Activated B cell treated with CpG ODN at 0.5 μM for 24 hours (primary cell): ENCODE results near the gene HSD17B2. TPM values are rescaled to one million over a fixed set of nuclear protein-coding genes. Genes with fewer than 3 reads are reported as not detected.
"Not testable (repeated sequence)": the region's sequence is repeated elsewhere in the genome, so short reads cannot be mapped to it uniquely, and the experiment has no call there.

Experiments
- ATAC-seq: fragments of 200-7000 bp; cut with Tn5 transposase; one replicate; pipeline ENCODE4 v1.10.0; 2021; ENCODE audit warnings: low read depth, mild to moderate bottlenecking, moderate library complexity
- CTCF ChIA-PET: fragments of 350-600 bp; sonication (Branson Sonifier 250); formaldehyde crosslinking; loops from one replicate; lab custom pipeline; 2021; ENCODE audit warnings: antibody characterized with exemption; lab: Charles Lee
- POLR2A ChIA-PET: fragments of 350-600 bp; sonication (Branson Sonifier 250); formaldehyde crosslinking; loops from one replicate; lab custom pipeline; 2021; ENCODE audit warnings: antibody characterized with exemption; lab: Charles Lee
- DNase-seq: peaks from one replicate; pipeline ENCODE4 v3.0.0; 2022
- H3K27ac Mint-ChIP-seq: one replicate; pipeline ENCODE4 v1.8.0; 2020; ENCODE audit warnings: mixed read lengths
- H3K27me3 Mint-ChIP-seq: one replicate; pipeline ENCODE4 v1.8.0; 2021; ENCODE audit warnings: mixed read lengths
- H3K36me3 Mint-ChIP-seq: one replicate; pipeline ENCODE4 v1.8.0; 2021; ENCODE audit warnings: low read depth, mixed read lengths
- H3K4me1 Mint-ChIP-seq: one replicate; pipeline ENCODE4 v1.8.0; 2021; ENCODE audit warnings: mixed read lengths
- H3K4me3 Mint-ChIP-seq: one replicate; pipeline ENCODE4 v1.8.0; 2020; ENCODE audit warnings: mild to moderate bottlenecking, mixed read lengths
- H3K9me3 Mint-ChIP-seq: one replicate; pipeline ENCODE4 v1.8.0; 2020; ENCODE audit warnings: mixed read lengths
- intact Hi-C: fragments of 100-400 bp; cut with micrococcal nuclease; formaldehyde crosslinking; loops from one replicate; pipeline ENCODE4 v1.15.1; 2024
- total RNA-seq: library from RNA; stranded (reverse); gene quantifications from 2 replicates; pipeline ENCODE4 v1.2.3, GENCODE V29; 2022
- TF ChIP-seq, protein P1 (sequence below): fragments of 200-600 bp; IDR thresholded peaks from one replicate; pipeline ENCODE4 v1.8.0; 2022; ENCODE audit warnings: antibody characterized with exemption, mild to moderate bottlenecking

The HSD17B2 gene
- total RNA-seq, 1 donor from 2014 or later: not detected

DNA sequence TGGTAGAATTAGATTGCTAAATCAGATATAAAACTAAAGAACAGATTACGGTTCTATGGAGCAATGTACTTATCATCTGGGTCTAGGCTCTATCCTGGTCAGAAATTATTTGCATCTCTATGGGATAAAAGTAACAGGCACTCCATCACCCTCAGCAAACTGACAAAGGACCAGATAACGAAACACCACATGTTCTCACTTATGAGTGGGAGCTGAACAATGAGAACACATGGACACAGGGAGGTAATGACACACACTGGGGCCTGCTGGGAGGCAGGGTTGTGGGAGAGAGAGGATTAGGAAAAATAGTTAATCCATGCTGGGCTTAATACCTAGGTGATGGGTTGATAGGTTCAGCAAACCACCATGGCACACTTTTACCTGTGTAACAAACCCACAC is 73.0 kb downstream of the HSD17B2 start:
- no peaks in the 10 kb centered on the region for H3K36me3 Mint-ChIP-seq
- H3K27me3 Mint-ChIP-seq: peaks cover 13% of the 10 kb centered on the region
- POLR2A ChIA-PET: no interaction called here
- no peaks in the 10 kb centered on the region for H3K9me3 Mint-ChIP-seq
- H3K27ac Mint-ChIP-seq: no peak overlapping the region
- CTCF ChIA-PET: no interaction called here
- no peak for ATAC-seq
- DNase-seq: no peak
- no peak overlapping the region for H3K4me3 Mint-ChIP-seq
- intact Hi-C loops: no loop called here
- TF ChIP-seq, protein P1, sequence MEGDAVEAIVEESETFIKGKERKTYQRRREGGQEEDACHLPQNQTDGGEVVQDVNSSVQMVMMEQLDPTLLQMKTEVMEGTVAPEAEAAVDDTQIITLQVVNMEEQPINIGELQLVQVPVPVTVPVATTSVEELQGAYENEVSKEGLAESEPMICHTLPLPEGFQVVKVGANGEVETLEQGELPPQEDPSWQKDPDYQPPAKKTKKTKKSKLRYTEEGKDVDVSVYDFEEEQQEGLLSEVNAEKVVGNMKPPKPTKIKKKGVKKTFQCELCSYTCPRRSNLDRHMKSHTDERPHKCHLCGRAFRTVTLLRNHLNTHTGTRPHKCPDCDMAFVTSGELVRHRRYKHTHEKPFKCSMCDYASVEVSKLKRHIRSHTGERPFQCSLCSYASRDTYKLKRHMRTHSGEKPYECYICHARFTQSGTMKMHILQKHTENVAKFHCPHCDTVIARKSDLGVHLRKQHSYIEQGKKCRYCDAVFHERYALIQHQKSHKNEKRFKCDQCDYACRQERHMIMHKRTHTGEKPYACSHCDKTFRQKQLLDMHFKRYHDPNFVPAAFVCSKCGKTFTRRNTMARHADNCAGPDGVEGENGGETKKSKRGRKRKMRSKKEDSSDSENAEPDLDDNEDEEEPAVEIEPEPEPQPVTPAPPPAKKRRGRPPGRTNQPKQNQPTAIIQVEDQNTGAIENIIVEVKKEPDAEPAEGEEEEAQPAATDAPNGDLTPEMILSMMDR: no peak
- H3K4me1 Mint-ChIP-seq: no peaks in the 10 kb centered on the region

- H3K27me3 Mint-ChIP-seq: peaks cover 11% of the 10 kb centered on the region
- POLR2A ChIA-PET: no interaction called here
- DNase-seq: no peak
- H3K36me3 Mint-ChIP-seq: no peaks in the 10 kb centered on the region
- H3K4me3 Mint-ChIP-seq: no peak overlapping the region
- no peak for ATAC-seq
- no peaks in the 10 kb centered on the region for H3K4me1 Mint-ChIP-seq
- intact Hi-C loops: no loop called here
- CTCF ChIA-PET: no interaction called here
- no peaks in the 10 kb centered on the region for H3K9me3 Mint-ChIP-seq
- H3K27ac Mint-ChIP-seq: no peak overlapping the region
- TF ChIP-seq, protein P1: no peak
Observed at GRCh38 chr16:82108774-82109173, 73.7 kb downstream of the HSD17B2 start.

DNA sequence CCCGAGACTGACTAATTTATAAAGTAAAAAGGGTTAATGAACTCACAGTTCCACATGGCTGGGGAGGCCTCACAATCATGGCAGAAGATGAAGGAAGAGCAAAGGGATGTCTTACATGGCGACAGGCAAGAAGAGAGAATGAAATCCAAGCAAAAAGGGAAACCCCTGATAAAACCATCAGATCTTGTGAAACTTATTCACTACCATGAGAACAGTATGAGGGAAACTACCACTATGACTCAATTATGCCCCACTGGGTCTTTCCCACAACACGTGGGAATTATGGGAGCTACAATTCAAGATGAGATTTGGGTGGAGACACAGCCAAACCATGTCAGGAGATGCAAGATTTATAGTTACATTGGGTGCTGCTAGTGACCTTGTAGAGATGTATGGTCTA is 74.2 kb downstream of the HSD17B2 start:
- H3K4me1 Mint-ChIP-seq, CTCF ChIA-PET, intact Hi-C loops, POLR2A ChIA-PET, H3K36me3 Mint-ChIP-seq, H3K27me3 Mint-ChIP-seq, DNase-seq, H3K9me3 Mint-ChIP-seq, ATAC-seq, H3K4me3 Mint-ChIP-seq, H3K27ac Mint-ChIP-seq: not testable (repeated sequence)

DNA sequence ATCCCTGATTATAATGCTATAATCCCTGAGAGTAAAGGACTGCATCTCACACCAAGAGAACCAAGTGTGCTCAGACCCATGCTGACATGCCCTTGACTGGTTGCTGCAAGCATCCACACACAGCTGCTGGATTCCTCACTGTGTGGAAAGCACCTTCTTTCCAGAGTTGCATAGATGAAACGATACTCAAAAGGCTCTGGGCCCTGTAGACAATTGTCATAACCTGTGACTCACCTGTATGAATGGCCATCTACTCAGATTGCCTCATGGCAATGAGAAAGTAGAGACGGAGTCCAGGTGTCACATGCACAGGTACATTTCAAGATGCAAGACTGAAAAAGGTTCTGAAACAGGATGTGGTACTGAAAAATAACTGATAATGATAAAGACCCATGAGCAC is 76.9 kb downstream of the HSD17B2 start:
- POLR2A ChIA-PET: no interaction called here
- intact Hi-C loops: no loop called here
- H3K36me3 Mint-ChIP-seq: no peaks in the 10 kb centered on the region
- TF ChIP-seq, protein P1: no peak
- H3K27ac Mint-ChIP-seq: no peak overlapping the region
- H3K9me3 Mint-ChIP-seq: no peaks in the 10 kb centered on the region
- ATAC-seq (no peak), DNase-seq (no peak)
- CTCF ChIA-PET: no interaction called here
- H3K4me1 Mint-ChIP-seq: no peaks in the 10 kb centered on the region
- peaks cover 6% of the 10 kb centered on the region for H3K27me3 Mint-ChIP-seq
- no peak overlapping the region for H3K4me3 Mint-ChIP-seq

GRCh38 chr16:82113741-82114140 is 78.7 kb downstream of the HSD17B2 start:
- no peaks in the 10 kb centered on the region for H3K36me3 Mint-ChIP-seq
- H3K27ac Mint-ChIP-seq: no peak overlapping the region
- ATAC-seq (no peak), DNase-seq (no peak)
- intact Hi-C loops: no loop called here
- TF ChIP-seq, protein P1: no peak
- H3K4me3 Mint-ChIP-seq: no peak overlapping the region
- CTCF ChIA-PET: no interaction called here
- peaks cover 6% of the 10 kb centered on the region for H3K27me3 Mint-ChIP-seq
- no peaks in the 10 kb centered on the region for H3K4me1 Mint-ChIP-seq
- POLR2A ChIA-PET: no interaction called here
- no peaks in the 10 kb centered on the region for H3K9me3 Mint-ChIP-seq

DNA sequence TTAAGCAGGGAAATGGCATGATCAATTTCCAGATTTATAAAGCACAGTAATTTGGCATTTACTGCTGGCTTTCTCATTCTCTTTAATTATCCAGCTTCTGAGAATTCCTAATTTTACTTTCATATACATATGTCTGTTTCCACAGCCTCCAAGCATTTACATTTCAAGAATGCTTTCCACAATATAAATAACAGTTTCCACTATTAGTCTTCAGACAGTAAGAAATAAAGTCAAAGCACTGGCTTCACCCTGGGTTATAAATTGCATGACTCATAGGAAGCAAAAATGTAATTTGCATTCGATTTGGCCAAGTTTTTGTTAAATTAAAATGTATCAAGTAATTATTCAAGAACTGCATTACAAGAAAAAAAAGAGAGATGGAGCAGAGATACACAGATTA is 81.5 kb downstream of the HSD17B2 start:
- ATAC-seq: no peak
- POLR2A ChIA-PET: no interaction called here
- intact Hi-C loops: no loop called here
- CTCF ChIA-PET: no interaction called here
- Mint-ChIP-seq H3K9me3 (no peaks in the 10 kb centered on the region), H3K27ac (no peak overlapping the region), H3K4me1 (no peaks in the 10 kb centered on the region), H3K36me3 (no peaks in the 10 kb centered on the region), H3K4me3 (no peak overlapping the region), H3K27me3 (peaks cover 2% of the 10 kb centered on the region)
- TF ChIP-seq, protein P1: no peak
- no peak for DNase-seq
